Lung (tissue), 12 donors: ENCODE data around the gene ACP3. TPM values are rescaled to one million over a fixed set of nuclear protein-coding genes. Genes with fewer than 3 reads are reported as not detected.

ENCODE experiments used
- ATAC-seq: fragments of 200-7000 bp; cut with Tn5 transposase; one replicate; pipeline ENCODE4 v1.9.1; 2020; ENCODE audit warnings: moderate number of reproducible peaks; ENCODE audit not compliant: insufficient read depth, low FRiP score
- DNase-seq, 3 donors: peaks; one replicate each; pipeline ENCODE4 v3.0.0-alpha.2; 2013 to 2017
- H3K27ac ChIP-seq, 2 donors: one replicate each; pipeline ENCODE4 v1.5.1; 2013; ENCODE audit warnings: mild to moderate bottlenecking in 2 of 2, moderate library complexity in 2 of 2, control low read depth in 1 of 2, inconsistent platforms in 1 of 2, low read depth in 1 of 2, low read length in 1 of 2
- H3K27me3 ChIP-seq, 3 donors: one replicate each; pipeline ENCODE4 v1.5.1; 2013; ENCODE audit warnings: low read length in 2 of 3; ENCODE audit not compliant: control insufficient read depth in 3 of 3, insufficient read depth in 3 of 3
- H3K36me3 ChIP-seq, 4 donors: one replicate each; pipeline ENCODE4 v1.5.1; 2013; ENCODE audit warnings: low read length in 4 of 4, mild to moderate bottlenecking in 1 of 4, moderate library complexity in 1 of 4; ENCODE audit not compliant: control insufficient read depth in 4 of 4, insufficient read depth in 4 of 4
- H3K4me1 ChIP-seq, 5 donors: one replicate each; pipeline ENCODE4 v1.5.1; 2013; ENCODE audit warnings: low read length in 5 of 5, mild to moderate bottlenecking in 2 of 5, moderate library complexity in 1 of 5; ENCODE audit not compliant: control insufficient read depth in 5 of 5, insufficient read depth in 5 of 5
- H3K4me3 ChIP-seq: one replicate; pipeline ENCODE4 v1.5.1; 2013; ENCODE audit warnings: mild to moderate bottlenecking, control low read depth, moderate library complexity
- H3K9ac ChIP-seq, 2 donors: one replicate each; pipeline ENCODE4 v1.5.1; 2013; ENCODE audit warnings: low read length in 2 of 2, control low read depth in 1 of 2; ENCODE audit not compliant: insufficient read depth in 1 of 2
- H3K9me3 ChIP-seq, 4 donors: one replicate each; pipeline ENCODE4 v1.5.1; 2013; ENCODE audit warnings: low read length in 3 of 4, mild to moderate bottlenecking in 1 of 4, moderate library complexity in 1 of 4; ENCODE audit not compliant: control insufficient read depth in 4 of 4, insufficient read depth in 3 of 4
- WGBS, 2 donors: extraction: QIAGEN DNeasy Blood & Tissue Kit; methylation state at CpG; one replicate each; pipeline ENCODE4 v1.1.7; 2013; 5-methylcytosine and 5-hydroxymethylcytosine counted together
- polyA plus RNA-seq, 2 donors: library from polyadenylated mRNA; stranded (reverse); fragments of 200-250 nt; gene quantifications; one replicate each; pipeline ENCODE4 v1.2.1, GENCODE V29; 2013
- total RNA-seq, 2 donors: library from RNA; depleted of rRNA in 1 of 2; stranded (reverse); fragments of >200 nt in 1 of 2; gene quantifications; one replicate each; pipeline ENCODE4 v1.2.1, GENCODE V29; 2014 to 2021
- TF ChIP-seq, protein P1 (sequence below): IDR thresholded peaks from 2 replicates; pipeline ENCODE4 v1.5.1; 2012; ENCODE audit warnings: mild to moderate bottlenecking; ENCODE audit errors: control extremely low read depth, extremely low read depth
- donor health status: control.
- donor health status: control.
- donor health status: Bipolar disorder and iron deficiency.
- donor health status: healthy.
- donor health status: DM: yes; HTN: yes; CAD: no.

The ACP3 gene
- total and polyA plus RNA-seq, 4 donors: 3.5 to 66.4 (median 14.4) TPM

DNA sequence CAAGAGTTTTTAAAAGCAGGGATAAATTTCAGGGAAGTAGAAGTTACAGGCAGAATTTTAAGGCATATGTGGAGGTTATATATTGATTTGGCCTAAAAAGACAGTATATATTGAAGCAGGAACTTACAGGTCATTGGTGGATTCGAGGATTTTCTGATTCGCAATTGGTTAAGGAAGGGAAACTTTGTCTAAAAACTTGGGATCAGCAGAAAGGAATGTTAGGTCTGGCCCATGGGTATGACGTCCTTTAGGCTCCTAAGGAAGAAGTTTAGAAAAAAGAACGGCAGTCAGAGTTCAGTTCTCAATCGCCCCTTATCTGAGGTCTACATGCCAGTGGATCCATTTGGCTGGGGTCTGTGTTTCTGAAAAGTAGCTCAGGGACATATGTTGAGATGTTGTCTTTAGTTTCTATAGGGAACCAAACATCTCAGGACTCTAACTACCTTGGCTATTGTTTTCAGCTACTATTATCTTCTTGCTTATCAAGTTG, 33.2 kb upstream of the ACP3 start:
- TF ChIP-seq, protein P1, sequence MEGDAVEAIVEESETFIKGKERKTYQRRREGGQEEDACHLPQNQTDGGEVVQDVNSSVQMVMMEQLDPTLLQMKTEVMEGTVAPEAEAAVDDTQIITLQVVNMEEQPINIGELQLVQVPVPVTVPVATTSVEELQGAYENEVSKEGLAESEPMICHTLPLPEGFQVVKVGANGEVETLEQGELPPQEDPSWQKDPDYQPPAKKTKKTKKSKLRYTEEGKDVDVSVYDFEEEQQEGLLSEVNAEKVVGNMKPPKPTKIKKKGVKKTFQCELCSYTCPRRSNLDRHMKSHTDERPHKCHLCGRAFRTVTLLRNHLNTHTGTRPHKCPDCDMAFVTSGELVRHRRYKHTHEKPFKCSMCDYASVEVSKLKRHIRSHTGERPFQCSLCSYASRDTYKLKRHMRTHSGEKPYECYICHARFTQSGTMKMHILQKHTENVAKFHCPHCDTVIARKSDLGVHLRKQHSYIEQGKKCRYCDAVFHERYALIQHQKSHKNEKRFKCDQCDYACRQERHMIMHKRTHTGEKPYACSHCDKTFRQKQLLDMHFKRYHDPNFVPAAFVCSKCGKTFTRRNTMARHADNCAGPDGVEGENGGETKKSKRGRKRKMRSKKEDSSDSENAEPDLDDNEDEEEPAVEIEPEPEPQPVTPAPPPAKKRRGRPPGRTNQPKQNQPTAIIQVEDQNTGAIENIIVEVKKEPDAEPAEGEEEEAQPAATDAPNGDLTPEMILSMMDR: no peak
- H3K9me3 ChIP-seq: no peaks in the 10 kb centered on the region
- peaks cover 0 to 16% (median 0%) of the 10 kb centered on the region in 5 donors for H3K4me1 ChIP-seq
- DNase-seq (peak in 2 of 3 donors; percentile 11 to 19), ATAC-seq (no peak)
- no peaks in the 10 kb centered on the region for H3K36me3 ChIP-seq
- H3K27me3 ChIP-seq: no peaks in the 10 kb centered on the region
- peak overlapping the region in 1 of 2 donors; percentile 53 for H3K27ac ChIP-seq
- 52 to 57% methylated on average over 5 of the region's 5 CpGs for WGBS, 2 donors
- H3K4me3 ChIP-seq: no peak overlapping the region
- no peak overlapping the region for H3K9ac ChIP-seq

DNA sequence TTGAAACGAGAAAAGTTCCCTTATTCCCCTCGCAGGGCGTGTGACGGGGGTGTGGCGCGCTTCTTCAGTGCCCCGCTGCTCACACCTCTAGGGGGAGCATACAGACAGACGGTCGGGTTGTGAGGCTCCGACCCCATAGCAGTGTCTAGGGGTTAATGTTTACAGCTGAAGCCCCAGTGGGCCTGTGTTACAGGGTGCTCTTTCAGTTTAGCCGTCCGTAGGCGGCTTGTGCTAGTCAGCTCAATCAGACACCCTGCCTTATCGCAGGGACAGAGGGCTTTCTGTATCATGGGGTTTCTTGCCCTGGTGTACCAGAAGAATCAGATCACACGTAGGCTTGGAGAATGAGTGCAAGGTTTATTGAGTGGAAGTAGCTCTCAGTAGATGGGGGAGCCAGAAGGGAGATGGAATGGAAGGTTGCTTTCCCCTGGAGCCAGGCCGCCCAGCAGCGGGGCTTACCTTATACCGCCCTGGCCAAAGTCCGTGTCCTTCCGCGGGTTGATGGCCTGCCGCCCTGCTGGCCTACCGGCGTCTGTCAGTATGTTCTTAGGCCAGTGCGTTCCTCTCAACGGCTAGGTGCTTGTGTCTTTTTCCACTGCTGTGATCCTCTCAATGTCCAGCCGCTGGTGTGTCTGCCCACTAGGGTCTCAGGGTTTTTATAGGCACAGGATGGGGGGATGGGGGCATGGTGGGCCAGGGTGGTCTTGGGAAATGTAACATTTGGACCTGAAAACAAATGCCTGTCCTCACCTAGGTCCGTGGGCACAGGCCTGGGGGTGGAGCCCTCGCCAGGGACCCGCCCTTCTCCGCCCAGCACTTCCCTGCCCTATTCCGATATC, 32.2 kb upstream of the ACP3 start:
- H3K9ac ChIP-seq: no peak overlapping the region
- ATAC-seq (no peak), DNase-seq (peak in 1 of 3 donors; percentile 3)
- H3K9me3 ChIP-seq: no peaks in the 10 kb centered on the region
- H3K4me3 ChIP-seq: no peak overlapping the region
- H3K27ac ChIP-seq: no peak overlapping the region
- peaks cover 0 to 16% (median 0%) of the 10 kb centered on the region in 5 donors for H3K4me1 ChIP-seq
- H3K27me3 ChIP-seq: no peaks in the 10 kb centered on the region
- TF ChIP-seq, protein P1: no peak
- H3K36me3 ChIP-seq: no peaks in the 10 kb centered on the region
- 81 to 88% methylated on average over 32 of the region's 32 CpGs for WGBS, 2 donors

GRCh38 chr3:132285620-132285945, 31.6 kb upstream of the ACP3 start:
- TF ChIP-seq, protein P1: no peak
- Histone ChIP-seq H3K4me1 (peaks cover 0 to 16% (median 0%) of the 10 kb centered on the region in 5 donors), H3K27ac (no peak overlapping the region), H3K4me3 (no peak overlapping the region), H3K9me3 (no peaks in the 10 kb centered on the region), H3K9ac (no peak overlapping the region), H3K27me3 (no peaks in the 10 kb centered on the region), H3K36me3 (no peaks in the 10 kb centered on the region)
- 45 to 84% methylated on average over 2 of the region's 2 CpGs for WGBS, 2 donors
- no peak for ATAC-seq
- DNase-seq: peak; percentile 12 to 43 (median 15)
